ENCODE results near the gene CAPS.

- TF ChIP-seq POLR2A (IDR thresholded peaks at IDR 0.05): no peak
- no peak for TF ChIP-seq CTCF (IDR thresholded peaks at IDR 0.05)
- TF ChIP-seq POLR2AphosphoS5 (IDR thresholded peaks at IDR 0.05): no peak
Observed at GRCh38 chr19:5892772-5893275, 21.2 kb upstream of the CAPS start.
